ENCODE results near the gene XRRA1. TPM values are rescaled to one million over a fixed set of nuclear protein-coding genes. Genes with fewer than 3 reads are reported as not detected.
A peak's percentile ranks its signal among the peaks of the same experiment; 100 is the strongest.
"Not testable (repeated sequence)": the region's sequence is repeated elsewhere in the genome, so short reads cannot be mapped to it uniquely, and the experiment has no call there.

Gene XRRA1
- total RNA-seq, 2 experiments from 2014 or later: 7.1 to 10.7 TPM

- peaks cover 42% of the 10 kb centered on the region for H3K36me3 Mint-ChIP-seq (ENCODE audit: low read depth)
- CTCF ChIA-PET: interaction anchor here (0.7 to 1.6 kb wide), 4 partner anchors 9 to 208 kb away, joined by 3 to 4 read pairs (median 3); no protein-coding TSS in a partner anchor
Measured at GRCh38 chr11:74839971-74840370, 108.9 kb downstream of the XRRA1 start.

GRCh38 chr11:74839446-74839845, 109.4 kb downstream of the XRRA1 start:
- ChIA-PET CTCF (interaction anchor here (1.6 kb wide), 1 partner anchor 9 kb away, joined by 3 read pairs; no protein-coding TSS in a partner anchor), POLR2A (no interaction called here)
- Mint-ChIP-seq H3K4me3 (no peak overlapping the region), H3K4me1 (peaks cover 2% of the 10 kb centered on the region), H3K9me3 (no peaks in the 10 kb centered on the region), H3K27me3 (no peaks in the 10 kb centered on the region), H3K27ac (no peak overlapping the region), H3K36me3 (ENCODE audit: low read depth) (peaks cover 47% of the 10 kb centered on the region)
- DNase-seq: no peak

More at GRCh38 chr11:74839971-74840370, 108.9 kb downstream of the XRRA1 start:
- Mint-ChIP-seq H3K9me3 (no peaks in the 10 kb centered on the region), H3K27me3 (no peaks in the 10 kb centered on the region), H3K4me1 (peaks cover 2% of the 10 kb centered on the region), H3K27ac (no peak overlapping the region), H3K4me3 (no peak overlapping the region)
- POLR2A ChIA-PET: no interaction called here
- no peak for DNase-seq

GRCh38 chr11:74838188-74838587, 110.7 kb downstream of the XRRA1 start:
- DNase-seq: no peak
- Mint-ChIP-seq H3K4me1 (peaks cover 2% of the 10 kb centered on the region), H3K9me3 (no peaks in the 10 kb centered on the region), H3K27me3 (no peaks in the 10 kb centered on the region), H3K4me3 (no peak overlapping the region), H3K36me3 (ENCODE audit: low read depth) (peaks cover 47% of the 10 kb centered on the region), H3K27ac (no peak overlapping the region)
- POLR2A ChIA-PET: no interaction called here
- CTCF ChIA-PET: no interaction called here

GRCh38 chr11:74837191-74837590, 111.7 kb downstream of the XRRA1 start:
- H3K9me3 Mint-ChIP-seq: no peaks in the 10 kb centered on the region
- H3K36me3 Mint-ChIP-seq (ENCODE audit: low read depth): peaks cover 46% of the 10 kb centered on the region
- CTCF ChIA-PET: no interaction called here

GRCh38 chr11:74826901-74827300, 122.0 kb downstream of the XRRA1 start:
- Mint-ChIP-seq H3K4me3 (no peak overlapping the region), H3K9me3 (peaks cover 52% of the 10 kb centered on the region), H3K4me1 (no peaks in the 10 kb centered on the region), H3K27me3 (no peaks in the 10 kb centered on the region), H3K27ac (no peak overlapping the region), H3K36me3 (ENCODE audit: low read depth) (peaks cover 85% of the 10 kb centered on the region)
- POLR2A ChIA-PET: no interaction called here
- CTCF ChIA-PET: no interaction called here
- DNase-seq: no peak

More at GRCh38 chr11:74837191-74837590, 111.7 kb downstream of the XRRA1 start:
- H3K27me3 Mint-ChIP-seq: no peaks in the 10 kb centered on the region
- POLR2A ChIA-PET: no interaction called here
- H3K4me1 Mint-ChIP-seq: peaks cover 2% of the 10 kb centered on the region
- H3K27ac Mint-ChIP-seq: no peak overlapping the region
- no peak for DNase-seq
- no peak overlapping the region for H3K4me3 Mint-ChIP-seq

GRCh38 chr11:74825596-74825995, 123.3 kb downstream of the XRRA1 start:
- H3K27ac Mint-ChIP-seq, DNase-seq, H3K4me3 Mint-ChIP-seq, H3K27me3 Mint-ChIP-seq, CTCF ChIA-PET, H3K4me1 Mint-ChIP-seq: not testable (repeated sequence)
- Mint-ChIP-seq H3K9me3 (peaks cover 48% of the 10 kb centered on the region), H3K36me3 (ENCODE audit: low read depth) (peaks cover 85% of the 10 kb centered on the region)
- POLR2A ChIA-PET: interaction anchor here (0.7 kb wide), 1 partner anchor 25 kb away, joined by 3 read pairs; no protein-coding TSS in a partner anchor

GRCh38 chr11:74824285-74824982, 124.5 kb downstream of the XRRA1 start:
- H3K36me3 Mint-ChIP-seq (ENCODE audit: low read depth): peaks cover 87% of the 10 kb centered on the region
- H3K4me3 Mint-ChIP-seq: no peak overlapping the region
- no peak for DNase-seq
- H3K4me1 Mint-ChIP-seq: peaks cover 12% of the 10 kb centered on the region
- H3K9me3 Mint-ChIP-seq: peaks cover 48% of the 10 kb centered on the region
- no peaks in the 10 kb centered on the region for H3K27me3 Mint-ChIP-seq
- ChIA-PET POLR2A (no interaction called here), CTCF (no interaction called here)
- peak overlapping the region; percentile 42 for H3K27ac Mint-ChIP-seq

GRCh38 chr11:74822170-74822569, 126.7 kb downstream of the XRRA1 start:
- peaks cover 34% of the 10 kb centered on the region for H3K9me3 Mint-ChIP-seq
- no peak for DNase-seq
- no peak overlapping the region for H3K4me3 Mint-ChIP-seq
- H3K36me3 Mint-ChIP-seq (ENCODE audit: low read depth): peaks cover 88% of the 10 kb centered on the region
- H3K27me3 Mint-ChIP-seq: no peaks in the 10 kb centered on the region
- CTCF ChIA-PET: interaction anchor here (0.6 to 0.9 kb wide), 2 partner anchors 18 to 62 kb away, joined by 3 read pairs; no protein-coding TSS in a partner anchor
- H3K4me1 Mint-ChIP-seq: peaks cover 33% of the 10 kb centered on the region
- no peak overlapping the region for H3K27ac Mint-ChIP-seq
- POLR2A ChIA-PET: no interaction called here

- Mint-ChIP-seq H3K27ac (no peak overlapping the region), H3K4me1 (peaks cover 34% of the 10 kb centered on the region), H3K36me3 (ENCODE audit: low read depth) (peaks cover 79% of the 10 kb centered on the region), H3K4me3 (no peak overlapping the region), H3K9me3 (peaks cover 21% of the 10 kb centered on the region), H3K27me3 (no peaks in the 10 kb centered on the region)
- no peak for DNase-seq
- ChIA-PET CTCF (interaction anchor here (1.3 kb wide), 1 partner anchor 9 kb away, joined by 3 read pairs; no protein-coding TSS in a partner anchor), POLR2A (no interaction called here)
Measured at GRCh38 chr11:74820763-74821162, 128.1 kb downstream of the XRRA1 start.

- H3K9me3 Mint-ChIP-seq: peaks cover 8% of the 10 kb centered on the region
- H3K27ac Mint-ChIP-seq: no peak overlapping the region
- no peak overlapping the region for H3K4me3 Mint-ChIP-seq
- peaks cover 71% of the 10 kb centered on the region for H3K36me3 Mint-ChIP-seq (ENCODE audit: low read depth)
- ChIA-PET POLR2A (no interaction called here), CTCF (interaction anchor here (0.7 kb wide), 1 partner anchor 598 kb away, joined by 3 read pairs; no protein-coding TSS in a partner anchor)
- H3K4me1 Mint-ChIP-seq: peaks cover 34% of the 10 kb centered on the region
- H3K27me3 Mint-ChIP-seq: no peaks in the 10 kb centered on the region
- no peak for DNase-seq
Measured at GRCh38 chr11:74819400-74819799, 129.5 kb downstream of the XRRA1 start.

- DNase-seq: no peak
- CTCF ChIA-PET: no interaction called here
- Mint-ChIP-seq H3K9me3 (no peaks in the 10 kb centered on the region), H3K4me1 (peaks cover 34% of the 10 kb centered on the region), H3K27ac (peak overlapping the region; percentile 77), H3K27me3 (no peaks in the 10 kb centered on the region), H3K4me3 (no peak overlapping the region), H3K36me3 (ENCODE audit: low read depth) (peaks cover 61% of the 10 kb centered on the region)
- POLR2A ChIA-PET: no interaction called here
Measured at GRCh38 chr11:74818283-74818946, 130.5 kb downstream of the XRRA1 start.

GRCh38 chr11:74816664-74817063, 132.2 kb downstream of the XRRA1 start:
- Mint-ChIP-seq H3K36me3 (ENCODE audit: low read depth) (peaks cover 58% of the 10 kb centered on the region), H3K4me1 (peaks cover 34% of the 10 kb centered on the region), H3K27ac (no peak overlapping the region), H3K9me3 (no peaks in the 10 kb centered on the region), H3K4me3 (no peak overlapping the region), H3K27me3 (no peaks in the 10 kb centered on the region)
- CTCF ChIA-PET: no interaction called here
- POLR2A ChIA-PET: no interaction called here
- DNase-seq: no peak

GRCh38 chr11:74815966-74816365, 132.9 kb downstream of the XRRA1 start:
- Mint-ChIP-seq H3K9me3 (no peaks in the 10 kb centered on the region), H3K4me1 (peaks cover 32% of the 10 kb centered on the region), H3K4me3 (no peak overlapping the region), H3K27me3 (no peaks in the 10 kb centered on the region), H3K27ac (no peak overlapping the region), H3K36me3 (ENCODE audit: low read depth) (peaks cover 55% of the 10 kb centered on the region)
- POLR2A ChIA-PET: no interaction called here
- DNase-seq: no peak
- CTCF ChIA-PET: no interaction called here
